NT2/D1 (cell line): Measurements from ENCODE around the gene GNAZ.

ENCODE experiments used
- DNase-seq: peaks from one replicate; pipeline ENCODE4 v3.0.0-alpha.2; 2011; ENCODE audit warnings: low read depth, low spot score
- H3K27me3 ChIP-seq: 2 replicates; pipeline ENCODE4 v1.6.0; 2011; ENCODE audit warnings: mild to moderate bottlenecking; ENCODE audit not compliant: insufficient read length, insufficient read depth
- H3K36me3 ChIP-seq: 2 replicates; pipeline ENCODE4 v1.6.1; 2011; ENCODE audit warnings: mild to moderate bottlenecking, low read length, mixed read lengths; ENCODE audit not compliant: insufficient read depth, insufficient read length
- H3K4me1 ChIP-seq: 2 replicates; pipeline ENCODE4 v1.5.1; 2011; ENCODE audit not compliant: insufficient read depth, insufficient read length
- H3K4me3 ChIP-seq: 2 replicates; pipeline ENCODE4 v1.5.1; 2011; ENCODE audit warnings: low read depth; ENCODE audit not compliant: insufficient read length
- H3K9ac ChIP-seq: 2 replicates; pipeline ENCODE4 v1.6.0; 2011; ENCODE audit warnings: low read depth; ENCODE audit not compliant: insufficient read length
- H3K9me3 ChIP-seq: 2 replicates; pipeline ENCODE4 v1.5.1; 2011; ENCODE audit warnings: mild to moderate bottlenecking, low read length; ENCODE audit not compliant: insufficient read depth
- SUZ12 ChIP-seq: IDR thresholded peaks from 2 replicates; pipeline ENCODE4 v1.6.1; 2011; ENCODE audit not compliant: insufficient read length, insufficient read depth; ENCODE audit errors: extremely low read depth
- YY1 ChIP-seq: IDR thresholded peaks from 2 replicates; pipeline ENCODE4 v1.6.1; 2011; ENCODE audit not compliant: insufficient read length, insufficient read depth
- ZNF274 ChIP-seq: IDR thresholded peaks from 2 replicates; pipeline ENCODE4 v1.6.1; 2011; ENCODE audit warnings: mild to moderate bottlenecking, low read depth, low read length

Gene GNAZ

GRCh38 chr22:23062616-23063538, 7.4 kb upstream of the GNAZ start:
- H3K9me3 ChIP-seq, result no peaks in the 10 kb centered on the region
- no peak for TF ChIP-seq YY1
- TF ChIP-seq ZNF274, result no peak
- TF ChIP-seq SUZ12, result no peak
- no peak overlapping the region for H3K9ac ChIP-seq
- DNase-seq, result no peak
- H3K4me3 ChIP-seq, result no peak overlapping the region
- H3K27me3 ChIP-seq, result peaks cover 27% of the 10 kb centered on the region
- H3K36me3 ChIP-seq, result no peaks in the 10 kb centered on the region
- H3K4me1 ChIP-seq, result peaks cover 8% of the 10 kb centered on the region

- TF ChIP-seq SUZ12, result no peak
- no peaks in the 10 kb centered on the region for H3K9me3 ChIP-seq
- H3K4me1 ChIP-seq, result peaks cover 8% of the 10 kb centered on the region
- no peak overlapping the region for H3K4me3 ChIP-seq
- H3K36me3 ChIP-seq, result no peaks in the 10 kb centered on the region
- DNase-seq, result no peak
- no peak overlapping the region for H3K9ac ChIP-seq
- H3K27me3 ChIP-seq, result peaks cover 36% of the 10 kb centered on the region
These were observed 6.6 kb upstream of the GNAZ start for GRCh38 chr22:23063539-23064380.

GRCh38 chr22:23064381-23065068, 5.8 kb upstream of the GNAZ start:
- H3K4me1 ChIP-seq, result peaks cover 6% of the 10 kb centered on the region
- TF ChIP-seq YY1 (no peak), ZNF274 (no peak), SUZ12 (no peak)
- no peak for DNase-seq

GRCh38 chr22:23065069-23065451, 5.3 kb upstream of the GNAZ start:
- peaks cover 6% of the 10 kb centered on the region for H3K4me1 ChIP-seq
- TF ChIP-seq SUZ12, result no peak
- no peak for TF ChIP-seq ZNF274
- no peak for TF ChIP-seq YY1
- no peak overlapping the region for H3K9ac ChIP-seq
- H3K27me3 ChIP-seq, result peaks cover 47% of the 10 kb centered on the region
- H3K4me3 ChIP-seq, result no peak overlapping the region
- no peak for DNase-seq
- no peaks in the 10 kb centered on the region for H3K36me3 ChIP-seq
- no peaks in the 10 kb centered on the region for H3K9me3 ChIP-seq

More at GRCh38 chr22:23064381-23065068, 5.8 kb upstream of the GNAZ start:
- Histone ChIP-seq H3K27me3 (peaks cover 43% of the 10 kb centered on the region), H3K36me3 (no peaks in the 10 kb centered on the region), H3K9me3 (no peaks in the 10 kb centered on the region), H3K9ac (no peak overlapping the region), H3K4me3 (no peak overlapping the region)

- Histone ChIP-seq H3K27me3 (peaks cover 47% of the 10 kb centered on the region), H3K9me3 (no peaks in the 10 kb centered on the region), H3K4me1 (peaks cover 6% of the 10 kb centered on the region), H3K36me3 (no peaks in the 10 kb centered on the region), H3K4me3 (no peak overlapping the region), H3K9ac (no peak overlapping the region)
- DNase-seq, result no peak
- TF ChIP-seq ZNF274 (no peak), YY1 (no peak), SUZ12 (no peak)
These were observed 4.7 kb upstream of the GNAZ start for GRCh38 chr22:23065495-23066122.

GRCh38 chr22:23066200-23067022, 3.9 kb upstream of the GNAZ start:
- H3K9ac ChIP-seq, result no peak overlapping the region
- H3K36me3 ChIP-seq, result no peaks in the 10 kb centered on the region
- DNase-seq, result no peak
- peaks cover 8% of the 10 kb centered on the region for H3K4me1 ChIP-seq
- TF ChIP-seq SUZ12 (no peak), ZNF274 (no peak), YY1 (no peak)
- H3K27me3 ChIP-seq, result peaks cover 52% of the 10 kb centered on the region
- no peak overlapping the region for H3K4me3 ChIP-seq
- H3K9me3 ChIP-seq, result no peaks in the 10 kb centered on the region
